Measurements from ENCODE around the gene USP6NL.

USP6NL gene

DNA sequence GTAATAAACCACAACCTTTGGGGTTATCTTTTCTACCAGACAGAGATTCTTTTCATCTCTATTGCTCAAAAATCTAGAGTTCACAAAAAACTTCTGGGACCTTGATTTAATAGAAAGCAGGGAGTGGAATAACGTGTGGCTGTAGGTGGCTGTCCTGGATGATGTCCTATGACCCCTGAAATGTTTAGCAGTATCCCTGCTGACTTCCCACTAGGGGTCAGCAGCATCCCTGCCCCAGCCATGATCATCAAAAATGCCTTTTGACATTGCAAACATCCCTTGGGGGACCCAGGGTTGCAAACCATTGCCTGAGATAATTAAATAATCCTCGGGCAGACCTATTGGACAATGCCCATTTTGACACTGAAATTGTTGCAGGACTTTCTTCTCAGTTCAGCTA, 177.1 kb downstream of the USP6NL start:
- Histone ChIP-seq H3F3A (ENCODE audit: low read depth) (no peaks in the 10 kb centered on the region), H2AFZ (ENCODE audit: low read length) (no peak overlapping the region), H3K27me3 (ENCODE audit: insufficient read depth, low read length, poor library complexity, severe bottlenecking) (no peaks in the 10 kb centered on the region), H3K9me3 (ENCODE audit: insufficient read depth, low read depth, low read length) (no peaks in the 10 kb centered on the region), H3K4me1 (ENCODE audit: insufficient read depth, low read length, poor library complexity, severe bottlenecking) (peaks cover 21% of the 10 kb centered on the region), H3K9ac (ENCODE audit: low read depth, low read length, poor library complexity, severe bottlenecking) (no peak overlapping the region), H3K79me2 (ENCODE audit: insufficient read depth, low read length) (no peaks in the 10 kb centered on the region), H3K4me3 (ENCODE audit: low read length, poor library complexity, severe bottlenecking) (no peak overlapping the region), H3K36me3 (ENCODE audit: insufficient read depth, low read length) (no peaks in the 10 kb centered on the region), H3K9me2 (replicated peaks; ENCODE audit: low read depth, low read length) (no peaks in the 10 kb centered on the region), H4K20me1 (ENCODE audit: insufficient read depth, low read length, poor library complexity, severe bottlenecking) (no peaks in the 10 kb centered on the region), H3K4me2 (ENCODE audit: low read depth, low read length, poor library complexity, severe bottlenecking) (no peak overlapping the region)
- TF ChIP-seq EZH2phosphoT487 (IDR thresholded peaks at IDR 0.05; ENCODE audit: borderline replicate concordance): no peak
- TF ChIP-seq CTCF (conservative IDR thresholded peaks at IDR 0.05; ENCODE audit: low read length): peak; percentile 63

- Histone ChIP-seq H4K20me1 (ENCODE audit: insufficient read depth, low read length, poor library complexity, severe bottlenecking) (no peaks in the 10 kb centered on the region), H3K9me3 (ENCODE audit: insufficient read depth, low read depth, low read length) (no peaks in the 10 kb centered on the region), H3K9ac (ENCODE audit: low read depth, low read length, poor library complexity, severe bottlenecking) (no peak overlapping the region), H3K27me3 (ENCODE audit: insufficient read depth, low read length, poor library complexity, severe bottlenecking) (no peaks in the 10 kb centered on the region), H3K4me1 (ENCODE audit: insufficient read depth, low read length, poor library complexity, severe bottlenecking) (peaks cover 14% of the 10 kb centered on the region), H3K4me2 (ENCODE audit: low read depth, low read length, poor library complexity, severe bottlenecking) (no peak overlapping the region), H3K9me2 (replicated peaks; ENCODE audit: low read depth, low read length) (no peaks in the 10 kb centered on the region), H3F3A (ENCODE audit: low read depth) (no peaks in the 10 kb centered on the region), H2AFZ (ENCODE audit: low read length) (no peak overlapping the region), H3K36me3 (ENCODE audit: insufficient read depth, low read length) (no peaks in the 10 kb centered on the region), H3K79me2 (ENCODE audit: insufficient read depth, low read length) (no peaks in the 10 kb centered on the region), H3K4me3 (ENCODE audit: low read length, poor library complexity, severe bottlenecking) (no peak overlapping the region)
- TF ChIP-seq EZH2phosphoT487 (IDR thresholded peaks at IDR 0.05; ENCODE audit: borderline replicate concordance) (no peak), CTCF (conservative IDR thresholded peaks at IDR 0.05; ENCODE audit: low read length) (no peak)
Observed at GRCh38 chr10:11433657-11434056, 177.8 kb downstream of the USP6NL start.

- Histone ChIP-seq H3K9me2 (replicated peaks; ENCODE audit: low read depth, low read length) (no peaks in the 10 kb centered on the region), H3K9me3 (ENCODE audit: insufficient read depth, low read depth, low read length) (peaks cover 5% of the 10 kb centered on the region; the same call in 1 of the 2 replicates), H2AFZ (ENCODE audit: low read length) (no peak overlapping the region), H3K4me2 (ENCODE audit: low read depth, low read length, poor library complexity, severe bottlenecking) (no peak overlapping the region), H3K4me3 (ENCODE audit: low read length, poor library complexity, severe bottlenecking) (no peak overlapping the region), H3F3A (ENCODE audit: low read depth) (no peaks in the 10 kb centered on the region), H3K36me3 (ENCODE audit: insufficient read depth, low read length) (no peaks in the 10 kb centered on the region), H3K4me1 (ENCODE audit: insufficient read depth, low read length, poor library complexity, severe bottlenecking) (peaks cover 13% of the 10 kb centered on the region), H3K79me2 (ENCODE audit: insufficient read depth, low read length) (no peaks in the 10 kb centered on the region), H3K9ac (ENCODE audit: low read depth, low read length, poor library complexity, severe bottlenecking) (no peak overlapping the region), H3K27me3 (ENCODE audit: insufficient read depth, low read length, poor library complexity, severe bottlenecking) (no peaks in the 10 kb centered on the region), H4K20me1 (ENCODE audit: insufficient read depth, low read length, poor library complexity, severe bottlenecking) (no peaks in the 10 kb centered on the region)
- no peak for TF ChIP-seq CTCF (conservative IDR thresholded peaks at IDR 0.05; ENCODE audit: low read length)
- TF ChIP-seq EZH2phosphoT487 (IDR thresholded peaks at IDR 0.05; ENCODE audit: borderline replicate concordance): no peak
Observed at GRCh38 chr10:11431216-11431555, 180.3 kb downstream of the USP6NL start.
